Keratinocyte (primary cell): ENCODE data around the gene NME7. TPM values are rescaled to one million over a fixed set of nuclear protein-coding genes. Genes with fewer than 3 reads are reported as not detected.

Source experiments
- DNase-seq: peaks from one replicate; pipeline ENCODE4 v3.0.0-alpha.2; 2011; ENCODE audit warnings: low read depth, missing footprints, low spot score
- FAIRE-seq: peaks from 2 replicates; lab custom pipeline; 2011; peaks lifted over from hg19 to GRCh38; lab: Jason Lieb, UNC
- H2AFZ ChIP-seq: 2 replicates; pipeline ENCODE4 v1.6.0; 2012; ENCODE audit warnings: low read length, control low read depth, inconsistent platforms; ENCODE audit not compliant: control insufficient read depth
- H3K27ac ChIP-seq: 2 replicates; pipeline ENCODE4 v1.5.1; 2011; ENCODE audit warnings: low read length; ENCODE audit not compliant: control insufficient read depth, insufficient read depth
- H3K27me3 ChIP-seq: 3 replicates; pipeline ENCODE4 v1.6.0; 2011; ENCODE audit warnings: low read length; ENCODE audit not compliant: control insufficient read depth, insufficient read depth; ENCODE audit errors: extremely low read depth
- H3K36me3 ChIP-seq, 2 experiments: 2 replicates in 1 of 2; 3 replicates in 1 of 2; pipeline ENCODE4 v1.5.1; 2011; ENCODE audit warnings: low read length in 2 of 2, mild to moderate bottlenecking in 1 of 2; ENCODE audit not compliant: control insufficient read depth in 2 of 2, insufficient read depth in 2 of 2; ENCODE audit errors: extremely low read depth in 1 of 2
- H3K4me1 ChIP-seq: 3 replicates; pipeline ENCODE4 v1.5.1; 2011; ENCODE audit warnings: low read length; ENCODE audit not compliant: control insufficient read depth, insufficient read depth; ENCODE audit errors: extremely low read depth
- H3K4me2 ChIP-seq: 3 replicates; pipeline ENCODE4 v1.6.0; 2011; ENCODE audit warnings: low read depth, low read length; ENCODE audit not compliant: control insufficient read depth, insufficient read depth; ENCODE audit errors: extremely low read depth
- H3K4me3 ChIP-seq, 3 experiments: fragments of 200-600 bp in 1 of 3; sonication (generic) in 1 of 3; 2 replicates in 2 of 3; 3 replicates in 1 of 3; pipeline ENCODE4 v1.5.1; 2011 to 2016; ENCODE audit warnings: low read length in 3 of 3, mild to moderate bottlenecking in 3 of 3, control low read depth in 2 of 3, inconsistent platforms in 1 of 3, low read depth in 1 of 3, mixed read lengths in 1 of 3, mixed run types in 1 of 3, moderate library complexity in 1 of 3; ENCODE audit not compliant: control insufficient read depth in 2 of 3, insufficient read depth in 2 of 3; ENCODE audit errors: extremely low read depth in 1 of 3
- H3K79me2 ChIP-seq: 2 replicates; pipeline ENCODE4 v1.6.0; 2012; ENCODE audit warnings: low read length; ENCODE audit not compliant: control insufficient read depth, insufficient read depth
- H3K9ac ChIP-seq: 3 replicates; pipeline ENCODE4 v1.6.0; 2011; ENCODE audit warnings: low read length; ENCODE audit not compliant: control insufficient read depth, insufficient read depth; ENCODE audit errors: extremely low read depth
- H3K9me1 ChIP-seq: 3 replicates; pipeline ENCODE4 v1.6.0; 2011; ENCODE audit warnings: low read length; ENCODE audit not compliant: control insufficient read depth, insufficient read depth; ENCODE audit errors: extremely low read depth
- H3K9me3 ChIP-seq: 2 replicates; pipeline ENCODE4 v1.5.1; 2012; ENCODE audit warnings: low read depth, low read length; ENCODE audit not compliant: control insufficient read depth
- H4K20me1 ChIP-seq: 3 replicates; pipeline ENCODE4 v1.6.0; 2011; ENCODE audit warnings: low read length; ENCODE audit not compliant: control insufficient read depth, insufficient read depth; ENCODE audit errors: extremely low read depth
- EZH2 ChIP-seq: IDR thresholded peaks from one replicate; pipeline ENCODE4 v1.6.1; 2012; ENCODE audit warnings: inconsistent platforms, mild to moderate bottlenecking, low read length, moderate library complexity
- dilution Hi-C: fragments of 300-500 bp; cut with MboI; formaldehyde crosslinking; loops from one replicate; pipeline ENCODE4 v1.7.0; 2020; ENCODE audit warnings: low sequenced_read_pairs; ENCODE audit not compliant: extremely low pct_ligation_motif_present
- polyA plus RNA-seq, 5 experiments: library from polyadenylated mRNA; depleted of rRNA in 3 of 5; stranded (reverse) in 3 of 5; stranded (forward) in 1 of 5; unstranded in 1 of 5; fragments of >200 nt; gene quantifications; 1 replicate in 1 of 5; 2 replicates in 3 of 5; 3 replicates in 1 of 5; pipeline versions ENCODE4 v1.2.1 to v1.2.3, GENCODE V29; 2011 to 2012; ENCODE audit warnings: missing spikeins in 2 of 5, low read depth in 1 of 5, low replicate concordance in 1 of 5
- TF ChIP-seq, protein P1 (sequence below), 3 experiments: IDR thresholded peaks in 1 of 3; conservative IDR thresholded peaks in 1 of 3; optimal IDR thresholded peaks in 1 of 3; 2 replicates in 2 of 3; 3 replicates in 1 of 3; pipeline versions ENCODE3 to v1.5.1; 2011; ENCODE audit warnings: low read length in 3 of 3, mild to moderate bottlenecking in 3 of 3, moderate library complexity in 2 of 3, control low read depth in 1 of 3, inconsistent platforms in 1 of 3; ENCODE audit not compliant: insufficient read depth in 2 of 3; ENCODE audit errors: extremely low read depth in 1 of 3

The NME7 gene
- polyA plus RNA-seq, 1 donor (not counting 4 experiments of a cell fraction or from before 2014, with no cell fraction given) = 52.9 TPM

DNA sequence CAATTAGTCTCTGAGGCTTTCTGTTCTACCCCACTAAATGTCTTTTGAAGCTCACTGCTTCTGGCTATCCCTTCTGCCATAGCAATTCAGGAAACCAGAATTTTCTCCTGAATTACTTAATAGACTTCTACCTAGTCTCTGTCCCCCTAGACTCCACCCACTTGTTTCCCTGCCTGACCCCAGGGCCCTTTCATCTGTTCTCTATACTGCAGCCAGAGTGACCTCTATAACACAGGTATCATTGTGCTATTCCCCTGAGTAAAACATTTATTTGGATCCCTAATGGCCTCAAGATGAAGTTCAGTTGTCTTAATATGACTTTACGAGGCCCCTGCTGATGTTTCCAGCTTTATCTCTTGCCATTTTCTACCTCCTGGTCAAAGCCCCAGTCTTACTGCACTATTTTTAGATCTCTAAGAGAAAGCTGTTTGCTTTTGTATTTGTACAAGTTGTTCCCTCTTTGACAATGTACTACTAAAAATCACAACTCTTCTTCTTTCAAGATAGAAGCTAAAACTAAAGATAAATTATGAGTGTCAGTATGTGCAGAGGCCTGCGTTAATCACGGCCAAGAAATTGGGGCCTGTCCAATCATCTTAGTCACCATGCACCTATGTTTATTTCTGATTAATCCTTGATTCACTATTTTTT, 206.6 kb downstream of the NME7 start:
- Histone ChIP-seq H3K79me2 (no peaks in the 10 kb centered on the region), H3K4me1 (peaks cover 12% of the 10 kb centered on the region), H3K4me3 (no peak overlapping the region), H3K9ac (no peak overlapping the region), H3K36me3 (no peaks in the 10 kb centered on the region), H3K27ac (no peak overlapping the region), H4K20me1 (no peaks in the 10 kb centered on the region), H3K27me3 (no peaks in the 10 kb centered on the region), H2AFZ (no peak overlapping the region), H3K4me2 (peak overlapping the region; percentile 30), H3K9me3 (no peaks in the 10 kb centered on the region), H3K9me1 (no peaks in the 10 kb centered on the region)
- DNase-seq (no peak), FAIRE-seq (no peak)
- dilution Hi-C loops = no loop called here
- TF ChIP-seq, protein P1, sequence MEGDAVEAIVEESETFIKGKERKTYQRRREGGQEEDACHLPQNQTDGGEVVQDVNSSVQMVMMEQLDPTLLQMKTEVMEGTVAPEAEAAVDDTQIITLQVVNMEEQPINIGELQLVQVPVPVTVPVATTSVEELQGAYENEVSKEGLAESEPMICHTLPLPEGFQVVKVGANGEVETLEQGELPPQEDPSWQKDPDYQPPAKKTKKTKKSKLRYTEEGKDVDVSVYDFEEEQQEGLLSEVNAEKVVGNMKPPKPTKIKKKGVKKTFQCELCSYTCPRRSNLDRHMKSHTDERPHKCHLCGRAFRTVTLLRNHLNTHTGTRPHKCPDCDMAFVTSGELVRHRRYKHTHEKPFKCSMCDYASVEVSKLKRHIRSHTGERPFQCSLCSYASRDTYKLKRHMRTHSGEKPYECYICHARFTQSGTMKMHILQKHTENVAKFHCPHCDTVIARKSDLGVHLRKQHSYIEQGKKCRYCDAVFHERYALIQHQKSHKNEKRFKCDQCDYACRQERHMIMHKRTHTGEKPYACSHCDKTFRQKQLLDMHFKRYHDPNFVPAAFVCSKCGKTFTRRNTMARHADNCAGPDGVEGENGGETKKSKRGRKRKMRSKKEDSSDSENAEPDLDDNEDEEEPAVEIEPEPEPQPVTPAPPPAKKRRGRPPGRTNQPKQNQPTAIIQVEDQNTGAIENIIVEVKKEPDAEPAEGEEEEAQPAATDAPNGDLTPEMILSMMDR (optimal IDR thresholded peaks at IDR 0.05 in 1 of 3, IDR thresholded peaks at IDR 0.05 in 1 of 3, conservative IDR thresholded peaks at IDR 0.05 in 1 of 3; ENCODE audit: extremely low read depth in 1 of 3, insufficient read depth in 2 of 3, low read length in 3 of 3) = no peak
- TF ChIP-seq EZH2 = no peak

DNA sequence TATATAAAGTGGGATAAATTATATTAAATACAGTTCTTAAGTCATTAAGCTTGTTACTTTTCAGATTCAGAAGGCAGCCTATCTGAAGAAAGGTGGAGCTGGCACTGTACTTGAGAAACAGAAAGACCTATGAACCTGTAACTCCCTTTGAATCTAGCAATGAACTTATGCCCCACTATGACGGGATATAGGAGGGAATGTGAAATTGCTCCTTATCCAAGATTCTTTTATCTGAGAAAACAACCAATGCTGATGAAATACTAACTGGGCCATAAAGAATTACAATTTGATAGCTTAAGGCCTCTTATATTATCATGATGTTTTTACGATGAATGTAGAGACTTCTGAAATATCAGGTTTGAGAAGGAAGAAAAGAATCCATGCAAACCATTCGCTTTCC, 211.0 kb downstream of the NME7 start:
- no peaks in the 10 kb centered on the region for H4K20me1 ChIP-seq
- no peaks in the 10 kb centered on the region for H3K27me3 ChIP-seq
- H3K9me3 ChIP-seq = no peaks in the 10 kb centered on the region
- no peak overlapping the region for H3K9ac ChIP-seq
- no peaks in the 10 kb centered on the region for H3K36me3 ChIP-seq
- H3K79me2 ChIP-seq = no peaks in the 10 kb centered on the region
- peaks cover 8% of the 10 kb centered on the region for H3K4me1 ChIP-seq
- FAIRE-seq (no peak), DNase-seq (no peak)
- no peak overlapping the region for H3K27ac ChIP-seq
- H3K4me3 ChIP-seq = no peak overlapping the region
- H2AFZ ChIP-seq = no peak overlapping the region
- dilution Hi-C loops = no loop called here
- H3K4me2 ChIP-seq = no peak overlapping the region
- no peaks in the 10 kb centered on the region for H3K9me1 ChIP-seq
- TF ChIP-seq EZH2 = no peak

DNA sequence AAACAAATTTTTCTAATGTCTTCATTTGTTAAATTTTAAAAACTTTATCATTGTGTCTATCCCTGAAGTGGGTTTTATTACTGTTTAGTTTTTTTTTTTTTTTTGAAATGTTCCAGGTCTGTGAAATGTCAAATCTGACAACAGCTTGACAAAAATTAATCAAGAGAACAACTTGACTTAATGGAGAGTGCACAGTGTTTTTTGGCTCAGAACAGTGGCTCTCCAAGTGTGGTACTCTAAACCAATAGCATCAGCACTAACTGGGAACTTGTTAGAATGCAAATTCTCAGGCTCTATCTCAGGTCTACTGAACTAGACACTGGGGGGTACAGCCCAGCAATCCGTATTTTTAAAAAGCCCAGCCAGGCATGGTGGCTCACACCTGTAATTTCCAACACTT, 211.9 kb downstream of the NME7 start:
- H3K9me1 ChIP-seq = no peaks in the 10 kb centered on the region
- no peak overlapping the region for H3K4me2 ChIP-seq
- H3K27ac ChIP-seq = no peak overlapping the region
- no peaks in the 10 kb centered on the region for H3K4me1 ChIP-seq
- H3K9ac ChIP-seq = no peak overlapping the region
- H3K9me3 ChIP-seq = no peaks in the 10 kb centered on the region
- FAIRE-seq (no peak), DNase-seq (no peak)
- H3K27me3 ChIP-seq = no peaks in the 10 kb centered on the region
- no peaks in the 10 kb centered on the region for H3K79me2 ChIP-seq
- no peaks in the 10 kb centered on the region for H3K36me3 ChIP-seq
- no peak for TF ChIP-seq EZH2
- TF ChIP-seq, protein P1 (optimal IDR thresholded peaks at IDR 0.05 in 1 of 3, IDR thresholded peaks at IDR 0.05 in 1 of 3, conservative IDR thresholded peaks at IDR 0.05 in 1 of 3; ENCODE audit: extremely low read depth in 1 of 3, insufficient read depth in 2 of 3, low read length in 3 of 3) = no peak
- dilution Hi-C loops = no loop called here
- no peak overlapping the region for H2AFZ ChIP-seq
- H4K20me1 ChIP-seq = no peaks in the 10 kb centered on the region
- no peak overlapping the region for H3K4me3 ChIP-seq
